Keratinocyte (primary cell): ENCODE results near the gene GAL3ST2. TPM values are rescaled to one million over a fixed set of nuclear protein-coding genes. Genes with fewer than 3 reads are reported as not detected.
"Not testable (repeated sequence)": the region's sequence is repeated elsewhere in the genome, so short reads cannot be mapped to it uniquely, and the experiment has no call there.

Source experiments
- DNase-seq: peaks from one replicate; pipeline ENCODE4 v3.0.0-alpha.2; 2011; ENCODE audit warnings: low read depth, missing footprints, low spot score
- FAIRE-seq: peaks from 2 replicates; lab custom pipeline; 2011; peaks lifted over from hg19 to GRCh38; lab: Jason Lieb, UNC
- H2AFZ ChIP-seq: 2 replicates; pipeline ENCODE4 v1.6.0; 2012; ENCODE audit warnings: low read length, control low read depth, inconsistent platforms; ENCODE audit not compliant: control insufficient read depth
- H3K27ac ChIP-seq: 2 replicates; pipeline ENCODE4 v1.5.1; 2011; ENCODE audit warnings: low read length; ENCODE audit not compliant: control insufficient read depth, insufficient read depth
- H3K27me3 ChIP-seq: 3 replicates; pipeline ENCODE4 v1.6.0; 2011; ENCODE audit warnings: low read length; ENCODE audit not compliant: control insufficient read depth, insufficient read depth; ENCODE audit errors: extremely low read depth
- H3K36me3 ChIP-seq, 2 experiments: 2 replicates in 1 of 2; 3 replicates in 1 of 2; pipeline ENCODE4 v1.5.1; 2011; ENCODE audit warnings: low read length in 2 of 2, mild to moderate bottlenecking in 1 of 2; ENCODE audit not compliant: control insufficient read depth in 2 of 2, insufficient read depth in 2 of 2; ENCODE audit errors: extremely low read depth in 1 of 2
- H3K4me1 ChIP-seq: 3 replicates; pipeline ENCODE4 v1.5.1; 2011; ENCODE audit warnings: low read length; ENCODE audit not compliant: control insufficient read depth, insufficient read depth; ENCODE audit errors: extremely low read depth
- H3K4me2 ChIP-seq: 3 replicates; pipeline ENCODE4 v1.6.0; 2011; ENCODE audit warnings: low read depth, low read length; ENCODE audit not compliant: control insufficient read depth, insufficient read depth; ENCODE audit errors: extremely low read depth
- H3K4me3 ChIP-seq, 3 experiments: fragments of 200-600 bp in 1 of 3; sonication (generic) in 1 of 3; 2 replicates in 2 of 3; 3 replicates in 1 of 3; pipeline ENCODE4 v1.5.1; 2011 to 2016; ENCODE audit warnings: low read length in 3 of 3, mild to moderate bottlenecking in 3 of 3, control low read depth in 2 of 3, inconsistent platforms in 1 of 3, low read depth in 1 of 3, mixed read lengths in 1 of 3, mixed run types in 1 of 3, moderate library complexity in 1 of 3; ENCODE audit not compliant: control insufficient read depth in 2 of 3, insufficient read depth in 2 of 3; ENCODE audit errors: extremely low read depth in 1 of 3
- H3K79me2 ChIP-seq: 2 replicates; pipeline ENCODE4 v1.6.0; 2012; ENCODE audit warnings: low read length; ENCODE audit not compliant: control insufficient read depth, insufficient read depth
- H3K9ac ChIP-seq: 3 replicates; pipeline ENCODE4 v1.6.0; 2011; ENCODE audit warnings: low read length; ENCODE audit not compliant: control insufficient read depth, insufficient read depth; ENCODE audit errors: extremely low read depth
- H3K9me1 ChIP-seq: 3 replicates; pipeline ENCODE4 v1.6.0; 2011; ENCODE audit warnings: low read length; ENCODE audit not compliant: control insufficient read depth, insufficient read depth; ENCODE audit errors: extremely low read depth
- H3K9me3 ChIP-seq: 2 replicates; pipeline ENCODE4 v1.5.1; 2012; ENCODE audit warnings: low read depth, low read length; ENCODE audit not compliant: control insufficient read depth
- H4K20me1 ChIP-seq: 3 replicates; pipeline ENCODE4 v1.6.0; 2011; ENCODE audit warnings: low read length; ENCODE audit not compliant: control insufficient read depth, insufficient read depth; ENCODE audit errors: extremely low read depth
- CTCF ChIP-seq, 3 experiments: IDR thresholded peaks in 1 of 3; conservative IDR thresholded peaks in 1 of 3; optimal IDR thresholded peaks in 1 of 3; 2 replicates in 2 of 3; 3 replicates in 1 of 3; pipeline versions ENCODE3 to v1.5.1; 2011; ENCODE audit warnings: low read length in 3 of 3, mild to moderate bottlenecking in 3 of 3, moderate library complexity in 2 of 3, control low read depth in 1 of 3, inconsistent platforms in 1 of 3; ENCODE audit not compliant: insufficient read depth in 2 of 3; ENCODE audit errors: extremely low read depth in 1 of 3
- EZH2 ChIP-seq: IDR thresholded peaks from one replicate; pipeline ENCODE4 v1.6.1; 2012; ENCODE audit warnings: inconsistent platforms, mild to moderate bottlenecking, low read length, moderate library complexity
- dilution Hi-C: fragments of 300-500 bp; cut with MboI; formaldehyde crosslinking; loops from one replicate; pipeline ENCODE4 v1.7.0; 2020; ENCODE audit warnings: low sequenced_read_pairs; ENCODE audit not compliant: extremely low pct_ligation_motif_present
- polyA plus RNA-seq, 5 experiments: library from polyadenylated mRNA; depleted of rRNA in 3 of 5; stranded (reverse) in 3 of 5; stranded (forward) in 1 of 5; unstranded in 1 of 5; fragments of >200 nt; gene quantifications; 1 replicate in 1 of 5; 2 replicates in 3 of 5; 3 replicates in 1 of 5; pipeline versions ENCODE4 v1.2.1 to v1.2.3, GENCODE V29; 2011 to 2012; ENCODE audit warnings: missing spikeins in 2 of 5, low read depth in 1 of 5, low replicate concordance in 1 of 5

GAL3ST2 gene
- polyA plus RNA-seq, 1 donor (not counting 4 experiments of a cell fraction or from before 2014, with no cell fraction given) = not detected

GRCh38 chr2:241755777-241756176 is 20.8 kb upstream of the GAL3ST2 start:
- Histone ChIP-seq H3K27me3 (no peaks in the 10 kb centered on the region), H3K4me2 (no peak overlapping the region), H3K4me1 (no peaks in the 10 kb centered on the region), H3K27ac (no peak overlapping the region), H3K9me3 (peaks cover 2% of the 10 kb centered on the region), H3K9me1 (no peaks in the 10 kb centered on the region), H3K36me3 (peaks cover 0 to 9% of the 10 kb centered on the region in 2 experiments), H3K4me3 (no peak overlapping the region), H3K9ac (no peak overlapping the region), H2AFZ (no peak overlapping the region), H3K79me2 (no peaks in the 10 kb centered on the region), H4K20me1 (no peaks in the 10 kb centered on the region)
- dilution Hi-C loops = no loop called here
- TF ChIP-seq EZH2 = no peak
- no peak for TF ChIP-seq CTCF (optimal IDR thresholded peaks at IDR 0.05 in 1 of 3, IDR thresholded peaks at IDR 0.05 in 1 of 3, conservative IDR thresholded peaks at IDR 0.05 in 1 of 3; ENCODE audit: extremely low read depth in 1 of 3, insufficient read depth in 2 of 3, low read length in 3 of 3)
- no peak for DNase-seq
- FAIRE-seq = no peak

DNA sequence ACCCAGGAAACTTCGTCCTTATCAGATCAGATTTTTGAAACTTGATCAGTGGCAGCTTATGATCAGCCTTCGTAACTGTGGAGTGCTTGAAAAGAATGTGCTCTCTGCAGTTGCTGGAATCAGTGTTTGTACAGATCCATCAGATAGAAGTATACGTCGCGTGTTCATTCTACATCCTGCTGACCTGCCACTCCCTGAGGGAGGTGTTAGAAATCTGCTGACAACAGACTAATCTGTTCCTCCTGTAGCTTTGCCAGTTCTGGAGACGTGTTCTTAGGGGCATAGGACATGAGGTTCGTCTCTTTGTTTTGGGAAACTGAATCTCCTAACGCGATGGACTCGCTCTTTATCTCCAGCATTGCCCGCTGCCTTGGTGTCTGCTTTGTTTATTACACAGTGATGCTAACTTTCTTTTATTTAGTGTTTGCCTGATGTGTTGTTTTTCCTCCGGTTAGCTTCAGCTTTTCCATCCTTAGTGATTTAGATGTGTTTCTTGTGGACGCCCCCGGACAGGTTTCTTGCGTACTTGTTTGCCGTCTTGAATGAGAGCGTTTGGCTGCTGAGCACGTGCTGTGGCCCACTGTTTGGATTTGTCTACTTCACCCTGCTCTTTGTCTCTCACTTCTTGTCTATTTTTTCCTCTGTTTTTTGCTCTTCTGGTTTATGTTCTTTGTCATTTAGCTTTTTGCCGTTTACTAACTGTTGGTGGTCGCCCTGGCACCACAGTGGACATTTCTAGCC is 17.4 kb upstream of the GAL3ST2 start:
- Histone ChIP-seq H3K4me1 (no peaks in the 10 kb centered on the region), H3K79me2 (no peaks in the 10 kb centered on the region), H4K20me1 (peaks cover 1% of the 10 kb centered on the region), H3K9ac (no peak overlapping the region), H3K4me2 (no peak overlapping the region), H3K36me3 (peaks cover 0 to 5% of the 10 kb centered on the region in 2 experiments), H3K27me3 (no peaks in the 10 kb centered on the region), H3K9me1 (no peaks in the 10 kb centered on the region), H3K9me3 (peaks cover 2% of the 10 kb centered on the region), H2AFZ (no peak overlapping the region), H3K4me3 (no peak overlapping the region), H3K27ac (no peak overlapping the region)
- DNase-seq (no peak), FAIRE-seq (no peak)
- no peak for TF ChIP-seq EZH2
- no peak for TF ChIP-seq CTCF (optimal IDR thresholded peaks at IDR 0.05 in 1 of 3, IDR thresholded peaks at IDR 0.05 in 1 of 3, conservative IDR thresholded peaks at IDR 0.05 in 1 of 3; ENCODE audit: extremely low read depth in 1 of 3, insufficient read depth in 2 of 3, low read length in 3 of 3)
- dilution Hi-C loops = no loop called here

GRCh38 chr2:241759893-241760292 is 16.7 kb upstream of the GAL3ST2 start:
- H3K9ac ChIP-seq, H3K4me1 ChIP-seq, H3K27me3 ChIP-seq, FAIRE-seq, H3K9me1 ChIP-seq, H3K4me2 ChIP-seq, H4K20me1 ChIP-seq, H3K4me3 ChIP-seq, dilution Hi-C loops, H3K36me3 ChIP-seq, H3K9me3 ChIP-seq, H3K79me2 ChIP-seq, H3K27ac ChIP-seq, DNase-seq, H2AFZ ChIP-seq: not testable (repeated sequence)
